ENCODE results near the gene NUTM1.
"Not testable (repeated sequence)": the region's sequence is repeated elsewhere in the genome, so short reads cannot be mapped to it uniquely, and the experiment has no call there.

The NUTM1 gene

GRCh38 chr15:34336231-34336990 lies 6.7 kb upstream of the NUTM1 start:
- TF ChIP-seq CTCF (IDR thresholded peaks at IDR 0.05; ENCODE audit: borderline replicate concordance, control extremely low read depth, extremely low read depth, insufficient read depth, missing control alignments): no peak
- DNase-seq (ENCODE audit: low spot score): no peak
- in situ Hi-C loops (cut with MboI; ENCODE audit: low sequenced_read_pairs, unreplicated experiment): no loop called here

- TF ChIP-seq CTCF (IDR thresholded peaks at IDR 0.05; ENCODE audit: borderline replicate concordance, control extremely low read depth, extremely low read depth, insufficient read depth, missing control alignments): no peak
- no peak for DNase-seq (ENCODE audit: low spot score)
- in situ Hi-C loops (cut with MboI; ENCODE audit: low sequenced_read_pairs, unreplicated experiment): no loop called here
Observed at GRCh38 chr15:34336991-34337556, 6.0 kb upstream of the NUTM1 start.

- DNase-seq (ENCODE audit: low spot score): peak; percentile 92
- no peak for TF ChIP-seq CTCF (IDR thresholded peaks at IDR 0.05; ENCODE audit: borderline replicate concordance, control extremely low read depth, extremely low read depth, insufficient read depth, missing control alignments)
- in situ Hi-C loops (cut with MboI; ENCODE audit: low sequenced_read_pairs, unreplicated experiment): no loop called here
Observed at GRCh38 chr15:34337557-34338306, 5.4 kb upstream of the NUTM1 start, which contains the start of gene SLC12A6. Gene SLC12A6, minus strand, starts transcription at chr15:34337781. Its CDS starts 1,101 bp downstream, at chr15:34336680.

- no peak for DNase-seq (ENCODE audit: low spot score)
- in situ Hi-C loops (cut with MboI; ENCODE audit: low sequenced_read_pairs, unreplicated experiment): no loop called here
Observed at GRCh38 chr15:34338347-34338746, 4.8 kb upstream of the NUTM1 start.

GRCh38 chr15:34339946-34340345 lies 3.2 kb upstream of the NUTM1 start:
- TF ChIP-seq CTCF (IDR thresholded peaks at IDR 0.05; ENCODE audit: borderline replicate concordance, control extremely low read depth, extremely low read depth, insufficient read depth, missing control alignments): no peak
- in situ Hi-C loops (cut with MboI; ENCODE audit: low sequenced_read_pairs, unreplicated experiment): no loop called here
- DNase-seq (ENCODE audit: low spot score): no peak

More at GRCh38 chr15:34338347-34338746, 4.8 kb upstream of the NUTM1 start:
- no peak for TF ChIP-seq CTCF (IDR thresholded peaks at IDR 0.05; ENCODE audit: borderline replicate concordance, control extremely low read depth, extremely low read depth, insufficient read depth, missing control alignments)

- DNase-seq (ENCODE audit: low spot score): no peak
- in situ Hi-C loops (cut with MboI; ENCODE audit: low sequenced_read_pairs, unreplicated experiment): no loop called here
- TF ChIP-seq CTCF (IDR thresholded peaks at IDR 0.05; ENCODE audit: borderline replicate concordance, control extremely low read depth, extremely low read depth, insufficient read depth, missing control alignments): no peak
Observed at GRCh38 chr15:34341381-34342212, 1.5 kb upstream of the NUTM1 start.

GRCh38 chr15:34342213-34342736 lies 840 bp upstream of the NUTM1 start:
- in situ Hi-C loops (cut with MboI; ENCODE audit: low sequenced_read_pairs, unreplicated experiment); DNase-seq (ENCODE audit: low spot score): not testable (repeated sequence)

Measured in GM13976 (cell line).